DOHH2 (cell line): Measurements from ENCODE around the gene ARHGEF9.

ENCODE experiments used
- H3F3A ChIP-seq: fragments of 200-600 bp; sonication (generic), shearing (Covaris generic); 2 replicates; pipeline ENCODE4 v1.6.0; 2016; ENCODE audit warnings: antibody characterized with exemption, mild to moderate bottlenecking; ENCODE audit not compliant: control insufficient read depth, insufficient read depth
- H3K27ac ChIP-seq: fragments of 200-600 bp; sonication (generic); 2 replicates; pipeline ENCODE4 v1.5.1; 2014; ENCODE audit warnings: low read depth, mild to moderate bottlenecking, low read length, moderate library complexity
- H3K27me3 ChIP-seq: fragments of 200-600 bp; sonication (generic); 2 replicates; pipeline ENCODE4 v1.6.1; 2014; ENCODE audit warnings: mild to moderate bottlenecking, low read length, mixed read lengths; ENCODE audit not compliant: control insufficient read depth
- H3K36me3 ChIP-seq: fragments of 200-600 bp; sonication (generic); 2 replicates; pipeline ENCODE4 v1.6.1; 2014; ENCODE audit warnings: mild to moderate bottlenecking, low read length, moderate library complexity, mixed read lengths; ENCODE audit not compliant: control insufficient read depth
- H3K4me1 ChIP-seq: fragments of 200-600 bp; sonication (generic); 2 replicates; pipeline ENCODE4 v1.6.1; 2014; ENCODE audit warnings: mild to moderate bottlenecking, low read length, mixed read lengths; ENCODE audit not compliant: control insufficient read depth
- H3K4me2 ChIP-seq: fragments of 200-600 bp; sonication (generic); 2 replicates; pipeline ENCODE4 v1.6.0; 2014; ENCODE audit warnings: mild to moderate bottlenecking, low read length, moderate library complexity
- H3K4me3 ChIP-seq: fragments of 200-600 bp; sonication (generic); 2 replicates; pipeline ENCODE4 v1.5.1; 2014; ENCODE audit warnings: mild to moderate bottlenecking, low read length, mixed read lengths
- H3K79me2 ChIP-seq: fragments of 200-600 bp; sonication (generic); 2 replicates; pipeline ENCODE4 v1.6.1; 2014; ENCODE audit warnings: mild to moderate bottlenecking, low read length, mixed read lengths; ENCODE audit not compliant: control insufficient read depth
- H3K9me2 ChIP-seq: fragments of 200-600 bp; sonication (generic); replicated peaks from 2 replicates; pipeline ENCODE4 v1.6.1; 2014; ENCODE audit warnings: mild to moderate bottlenecking, low read length, mixed read lengths; ENCODE audit not compliant: control insufficient read depth
- H3K9me3 ChIP-seq: fragments of 200-600 bp; sonication (generic); 2 replicates; pipeline ENCODE4 v1.6.1; 2014; ENCODE audit warnings: antibody characterized with exemption, low read length, mixed read lengths; ENCODE audit not compliant: control insufficient read depth, insufficient read depth
- H4K20me1 ChIP-seq: fragments of 200-600 bp; sonication (generic); 2 replicates; pipeline ENCODE4 v1.6.0; 2014; ENCODE audit warnings: low read depth, mild to moderate bottlenecking, antibody characterized with exemption, low read length, moderate library complexity; ENCODE audit not compliant: control insufficient read depth, insufficient read depth
- EZH2phosphoT487 ChIP-seq: fragments of 200-600 bp; sonication (generic); IDR thresholded peaks from 2 replicates; pipeline ENCODE4 v1.6.1; 2017; ENCODE audit warnings: borderline replicate concordance, mild to moderate bottlenecking, antibody characterized with exemption, low read length, moderate library complexity, mixed read lengths
- TF ChIP-seq, protein P1 (sequence below): fragments of 200-600 bp; sonication (generic); IDR thresholded peaks from one replicate; pipeline ENCODE4 v1.5.1; 2014; ENCODE audit warnings: antibody characterized with exemption, mild to moderate bottlenecking, low read depth, low read length; ENCODE audit not compliant: poor library complexity, severe bottlenecking

Gene ARHGEF9

GRCh38 chrX:63768760-63769159, 16.3 kb downstream of the ARHGEF9 start:
- Histone ChIP-seq H3K4me2 (no peak overlapping the region), H4K20me1 (no peaks in the 10 kb centered on the region), H3F3A (no peaks in the 10 kb centered on the region), H3K4me1 (no peaks in the 10 kb centered on the region), H3K9me3 (no peaks in the 10 kb centered on the region), H3K36me3 (no peaks in the 10 kb centered on the region), H3K27ac (no peak overlapping the region), H3K27me3 (no peaks in the 10 kb centered on the region), H3K79me2 (no peaks in the 10 kb centered on the region), H3K4me3 (no peak overlapping the region), H3K9me2 (no peaks in the 10 kb centered on the region)
- no peak for TF ChIP-seq EZH2phosphoT487
- TF ChIP-seq, protein P1, sequence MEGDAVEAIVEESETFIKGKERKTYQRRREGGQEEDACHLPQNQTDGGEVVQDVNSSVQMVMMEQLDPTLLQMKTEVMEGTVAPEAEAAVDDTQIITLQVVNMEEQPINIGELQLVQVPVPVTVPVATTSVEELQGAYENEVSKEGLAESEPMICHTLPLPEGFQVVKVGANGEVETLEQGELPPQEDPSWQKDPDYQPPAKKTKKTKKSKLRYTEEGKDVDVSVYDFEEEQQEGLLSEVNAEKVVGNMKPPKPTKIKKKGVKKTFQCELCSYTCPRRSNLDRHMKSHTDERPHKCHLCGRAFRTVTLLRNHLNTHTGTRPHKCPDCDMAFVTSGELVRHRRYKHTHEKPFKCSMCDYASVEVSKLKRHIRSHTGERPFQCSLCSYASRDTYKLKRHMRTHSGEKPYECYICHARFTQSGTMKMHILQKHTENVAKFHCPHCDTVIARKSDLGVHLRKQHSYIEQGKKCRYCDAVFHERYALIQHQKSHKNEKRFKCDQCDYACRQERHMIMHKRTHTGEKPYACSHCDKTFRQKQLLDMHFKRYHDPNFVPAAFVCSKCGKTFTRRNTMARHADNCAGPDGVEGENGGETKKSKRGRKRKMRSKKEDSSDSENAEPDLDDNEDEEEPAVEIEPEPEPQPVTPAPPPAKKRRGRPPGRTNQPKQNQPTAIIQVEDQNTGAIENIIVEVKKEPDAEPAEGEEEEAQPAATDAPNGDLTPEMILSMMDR, result no peak

DNA sequence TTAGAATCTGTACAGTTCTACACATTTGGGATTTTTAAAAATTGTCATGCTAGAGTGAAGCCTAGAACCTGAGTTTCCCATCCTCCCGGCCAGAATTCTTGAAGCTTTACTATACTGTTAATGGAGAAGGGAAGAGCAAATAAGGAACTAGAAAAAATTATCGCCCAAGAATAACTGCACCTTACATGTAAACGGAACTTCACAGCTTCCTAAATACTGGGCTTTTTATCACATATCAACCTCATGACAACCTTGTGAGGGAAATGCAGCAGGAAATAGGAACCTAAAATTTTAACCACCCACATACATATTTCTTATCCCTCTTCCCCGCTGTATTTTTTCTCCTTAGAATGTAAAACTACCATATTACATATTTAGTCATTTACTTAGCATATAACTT, 19.3 kb downstream of the ARHGEF9 start:
- Histone ChIP-seq H3K9me2 (no peaks in the 10 kb centered on the region), H3K9me3 (no peaks in the 10 kb centered on the region), H3K4me2 (no peak overlapping the region), H3F3A (no peaks in the 10 kb centered on the region), H3K79me2 (no peaks in the 10 kb centered on the region), H4K20me1 (no peaks in the 10 kb centered on the region), H3K36me3 (no peaks in the 10 kb centered on the region), H3K4me3 (no peak overlapping the region), H3K27me3 (no peaks in the 10 kb centered on the region), H3K27ac (no peak overlapping the region), H3K4me1 (peaks cover 3% of the 10 kb centered on the region; the same call in 1 of the 2 replicates)
- TF ChIP-seq, protein P1, result no peak
- TF ChIP-seq EZH2phosphoT487, result no peak

- Histone ChIP-seq H4K20me1 (no peaks in the 10 kb centered on the region), H3K4me2 (no peak overlapping the region), H3F3A (no peaks in the 10 kb centered on the region), H3K27ac (no peak overlapping the region), H3K9me3 (no peaks in the 10 kb centered on the region), H3K36me3 (no peaks in the 10 kb centered on the region), H3K27me3 (no peaks in the 10 kb centered on the region), H3K79me2 (no peaks in the 10 kb centered on the region), H3K4me1 (peaks cover 3% of the 10 kb centered on the region; the same call in 1 of the 2 replicates), H3K9me2 (no peaks in the 10 kb centered on the region), H3K4me3 (no peak overlapping the region)
- TF ChIP-seq, protein P1, result no peak
- no peak for TF ChIP-seq EZH2phosphoT487
Measured at GRCh38 chrX:63764946-63765345, 20.1 kb downstream of the ARHGEF9 start.

DNA sequence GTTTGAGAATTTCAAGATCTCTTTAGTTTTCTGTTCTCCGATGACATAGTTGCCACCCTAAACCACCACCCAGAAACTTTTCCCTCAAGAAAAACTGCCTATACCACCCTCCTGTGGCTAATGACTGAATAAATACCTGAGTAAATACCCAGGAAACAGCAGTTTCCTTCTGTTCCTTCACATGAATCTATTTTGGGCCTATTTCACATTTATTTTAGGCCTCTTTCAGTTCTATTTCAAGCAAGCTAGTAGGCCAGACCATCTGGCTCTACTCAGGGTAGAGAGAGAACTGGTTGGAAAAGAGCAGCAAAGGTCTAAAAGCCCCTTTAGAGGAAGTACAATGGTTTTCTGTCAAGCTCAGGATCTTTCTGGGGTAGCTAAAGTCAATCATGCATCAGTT, 23.4 kb downstream of the ARHGEF9 start:
- H3F3A ChIP-seq, result no peaks in the 10 kb centered on the region
- peaks cover 3% of the 10 kb centered on the region; the same call in 1 of the 2 replicates for H3K4me1 ChIP-seq
- H3K79me2 ChIP-seq, result no peaks in the 10 kb centered on the region
- H3K4me3 ChIP-seq, result no peak overlapping the region
- H3K27ac ChIP-seq, result no peak overlapping the region
- no peaks in the 10 kb centered on the region for H3K36me3 ChIP-seq
- TF ChIP-seq, protein P1, result no peak
- no peak for TF ChIP-seq EZH2phosphoT487
- H3K27me3 ChIP-seq, result no peaks in the 10 kb centered on the region
- no peaks in the 10 kb centered on the region for H3K9me3 ChIP-seq
- H4K20me1 ChIP-seq, result no peaks in the 10 kb centered on the region
- no peaks in the 10 kb centered on the region for H3K9me2 ChIP-seq
- H3K4me2 ChIP-seq, result no peak overlapping the region
